GM12878 (cell line): ENCODE results near the gene PKN2. TPM values are rescaled to one million over a fixed set of nuclear protein-coding genes. Genes with fewer than 3 reads are reported as not detected.

Experiments
- CBX5 ChIP-seq: sonication (generic); IDR thresholded peaks from 2 replicates; pipeline ENCODE4 v1.6.1; 2016; ENCODE audit warnings: low read depth, moderate library complexity, mild to moderate bottlenecking, inconsistent platforms
- CHD1 ChIP-seq: IDR thresholded peaks from 2 replicates; pipeline ENCODE4 v1.6.1; 2012; ENCODE audit warnings: low read depth, low read length, improper control_type of control experiment
- PML ChIP-seq: IDR thresholded peaks from 2 replicates; pipeline ENCODE4 v1.6.1; 2012; ENCODE audit warnings: low read length, inconsistent platforms
- ZNF592 ChIP-seq: fragments of 450-650 bp; IDR thresholded peaks from 2 replicates; pipeline ENCODE4 v1.6.1; 2017; ENCODE audit warnings: mild to moderate bottlenecking, moderate library complexity
- polyA plus RNA-seq, 11 experiments: library from polyadenylated mRNA; depleted of rRNA in 4 of 11; unstranded in 6 of 11; stranded (reverse) in 5 of 11; fragments of >200 nt; fragmentation: Nextera tagmentation in 4 of 11; fragmentation: Illumina TruSeq in 1 of 11; extraction: Ambion mirVana in 4 of 11; extraction: Trizol in 1 of 11; gene quantifications; 1 replicate in 1 of 11; 2 replicates in 10 of 11; pipeline versions ENCODE4 v1.2.1 to v1.2.3, GENCODE V29; 2011 to 2016; ENCODE audit warnings: inconsistent platforms in 2 of 11, missing spikeins in 2 of 11, low read depth in 1 of 11
- total RNA-seq, 4 experiments: library from RNA; depleted of rRNA in 3 of 4; stranded (reverse); fragments of >200 nt in 3 of 4; fragmentation: Illumina TruSeq in 1 of 4; extraction: Trizol in 1 of 4; gene quantifications; 2 replicates each; pipeline versions ENCODE4 v1.2.1 to v1.2.3, GENCODE V29; 2013 to 2021
- TF ChIP-seq, protein P1 (sequence below), 3 experiments: IDR thresholded peaks in 2 of 3; conservative IDR thresholded peaks in 1 of 3; 2 replicates each; pipeline ENCODE4 v1.5.1; 2011; ENCODE audit warnings: low read depth in 3 of 3, low read length in 3 of 3, mild to moderate bottlenecking in 3 of 3, control low read depth in 2 of 3, moderate library complexity in 2 of 3, inconsistent platforms in 1 of 3, mixed read lengths in 1 of 3; ENCODE audit not compliant: control insufficient read depth in 2 of 3, insufficient read depth in 1 of 3; ENCODE audit errors: extremely low read depth in 1 of 3
- TF ChIP-seq, protein P2 (sequence below): IDR thresholded peaks from 2 replicates; pipeline ENCODE4 v1.6.1; 2012; ENCODE audit warnings: mild to moderate bottlenecking, low read depth, low read length

The PKN2 gene
- total and polyA plus RNA-seq, 10 of the 15 experiments (the other 5 are each of a cell fraction or from before 2014, with no cell fraction given) = 2.6 to 18.3 (median 12.9) TPM

DNA sequence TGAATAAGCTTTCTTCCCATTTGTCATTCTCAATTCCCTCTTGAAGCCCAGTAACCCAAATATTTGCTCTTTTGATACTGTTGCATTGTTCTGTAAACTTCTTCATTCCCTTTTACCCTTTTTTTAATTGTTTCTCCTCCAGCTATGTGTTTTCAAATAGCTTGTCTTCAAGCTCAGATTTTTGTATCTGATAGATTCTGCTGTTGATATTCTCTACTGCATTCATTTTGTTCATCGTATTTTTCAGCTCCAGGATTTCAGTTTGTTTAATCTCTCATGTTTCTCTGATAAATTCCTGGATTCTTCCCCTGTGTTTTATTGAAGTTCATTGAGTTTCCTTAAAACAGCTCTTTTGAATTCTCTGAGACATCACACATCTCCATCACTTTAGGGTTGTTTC lies 51.8 kb downstream of the PKN2 start (continued):
- TF ChIP-seq ZNF592 (no peak), CHD1 (no peak), PML (no peak), CBX5 (no peak)
- TF ChIP-seq, protein P1, sequence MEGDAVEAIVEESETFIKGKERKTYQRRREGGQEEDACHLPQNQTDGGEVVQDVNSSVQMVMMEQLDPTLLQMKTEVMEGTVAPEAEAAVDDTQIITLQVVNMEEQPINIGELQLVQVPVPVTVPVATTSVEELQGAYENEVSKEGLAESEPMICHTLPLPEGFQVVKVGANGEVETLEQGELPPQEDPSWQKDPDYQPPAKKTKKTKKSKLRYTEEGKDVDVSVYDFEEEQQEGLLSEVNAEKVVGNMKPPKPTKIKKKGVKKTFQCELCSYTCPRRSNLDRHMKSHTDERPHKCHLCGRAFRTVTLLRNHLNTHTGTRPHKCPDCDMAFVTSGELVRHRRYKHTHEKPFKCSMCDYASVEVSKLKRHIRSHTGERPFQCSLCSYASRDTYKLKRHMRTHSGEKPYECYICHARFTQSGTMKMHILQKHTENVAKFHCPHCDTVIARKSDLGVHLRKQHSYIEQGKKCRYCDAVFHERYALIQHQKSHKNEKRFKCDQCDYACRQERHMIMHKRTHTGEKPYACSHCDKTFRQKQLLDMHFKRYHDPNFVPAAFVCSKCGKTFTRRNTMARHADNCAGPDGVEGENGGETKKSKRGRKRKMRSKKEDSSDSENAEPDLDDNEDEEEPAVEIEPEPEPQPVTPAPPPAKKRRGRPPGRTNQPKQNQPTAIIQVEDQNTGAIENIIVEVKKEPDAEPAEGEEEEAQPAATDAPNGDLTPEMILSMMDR (IDR thresholded peaks at IDR 0.05 in 2 of 3, conservative IDR thresholded peaks at IDR 0.05 in 1 of 3; ENCODE audit: control insufficient read depth in 2 of 3, extremely low read depth in 1 of 3, insufficient read depth in 1 of 3, low read depth in 3 of 3, low read length in 3 of 3) = no peak
- TF ChIP-seq, protein P2, sequence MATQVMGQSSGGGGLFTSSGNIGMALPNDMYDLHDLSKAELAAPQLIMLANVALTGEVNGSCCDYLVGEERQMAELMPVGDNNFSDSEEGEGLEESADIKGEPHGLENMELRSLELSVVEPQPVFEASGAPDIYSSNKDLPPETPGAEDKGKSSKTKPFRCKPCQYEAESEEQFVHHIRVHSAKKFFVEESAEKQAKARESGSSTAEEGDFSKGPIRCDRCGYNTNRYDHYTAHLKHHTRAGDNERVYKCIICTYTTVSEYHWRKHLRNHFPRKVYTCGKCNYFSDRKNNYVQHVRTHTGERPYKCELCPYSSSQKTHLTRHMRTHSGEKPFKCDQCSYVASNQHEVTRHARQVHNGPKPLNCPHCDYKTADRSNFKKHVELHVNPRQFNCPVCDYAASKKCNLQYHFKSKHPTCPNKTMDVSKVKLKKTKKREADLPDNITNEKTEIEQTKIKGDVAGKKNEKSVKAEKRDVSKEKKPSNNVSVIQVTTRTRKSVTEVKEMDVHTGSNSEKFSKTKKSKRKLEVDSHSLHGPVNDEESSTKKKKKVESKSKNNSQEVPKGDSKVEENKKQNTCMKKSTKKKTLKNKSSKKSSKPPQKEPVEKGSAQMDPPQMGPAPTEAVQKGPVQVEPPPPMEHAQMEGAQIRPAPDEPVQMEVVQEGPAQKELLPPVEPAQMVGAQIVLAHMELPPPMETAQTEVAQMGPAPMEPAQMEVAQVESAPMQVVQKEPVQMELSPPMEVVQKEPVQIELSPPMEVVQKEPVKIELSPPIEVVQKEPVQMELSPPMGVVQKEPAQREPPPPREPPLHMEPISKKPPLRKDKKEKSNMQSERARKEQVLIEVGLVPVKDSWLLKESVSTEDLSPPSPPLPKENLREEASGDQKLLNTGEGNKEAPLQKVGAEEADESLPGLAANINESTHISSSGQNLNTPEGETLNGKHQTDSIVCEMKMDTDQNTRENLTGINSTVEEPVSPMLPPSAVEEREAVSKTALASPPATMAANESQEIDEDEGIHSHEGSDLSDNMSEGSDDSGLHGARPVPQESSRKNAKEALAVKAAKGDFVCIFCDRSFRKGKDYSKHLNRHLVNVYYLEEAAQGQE = no peak
